ENCODE results near the gene IFT81. TPM values are rescaled to one million over a fixed set of nuclear protein-coding genes. Genes with fewer than 3 reads are reported as not detected.
A peak's percentile ranks its signal among the peaks of the same experiment; 100 is the strongest.

Gene IFT81
- total RNA-seq, 4 donors from 2014 or later, result 3.6 to 12.6 (median 7.2) TPM

GRCh38 chr12:110176745-110177144 lies 52.6 kb downstream of the IFT81 start:
- Histone ChIP-seq H3K27me3 (no peaks in the 10 kb centered on the region), H3K4me3 (no peak overlapping the region), H3K9me3 (no peaks in the 10 kb centered on the region), H3K27ac (no peak overlapping the region), H3K36me3 (no peaks in the 10 kb centered on the region), H3K4me1 (peaks cover 0 to 24% (median 3%) of the 10 kb centered on the region in 3 donors)
- TF ChIP-seq, protein P1, sequence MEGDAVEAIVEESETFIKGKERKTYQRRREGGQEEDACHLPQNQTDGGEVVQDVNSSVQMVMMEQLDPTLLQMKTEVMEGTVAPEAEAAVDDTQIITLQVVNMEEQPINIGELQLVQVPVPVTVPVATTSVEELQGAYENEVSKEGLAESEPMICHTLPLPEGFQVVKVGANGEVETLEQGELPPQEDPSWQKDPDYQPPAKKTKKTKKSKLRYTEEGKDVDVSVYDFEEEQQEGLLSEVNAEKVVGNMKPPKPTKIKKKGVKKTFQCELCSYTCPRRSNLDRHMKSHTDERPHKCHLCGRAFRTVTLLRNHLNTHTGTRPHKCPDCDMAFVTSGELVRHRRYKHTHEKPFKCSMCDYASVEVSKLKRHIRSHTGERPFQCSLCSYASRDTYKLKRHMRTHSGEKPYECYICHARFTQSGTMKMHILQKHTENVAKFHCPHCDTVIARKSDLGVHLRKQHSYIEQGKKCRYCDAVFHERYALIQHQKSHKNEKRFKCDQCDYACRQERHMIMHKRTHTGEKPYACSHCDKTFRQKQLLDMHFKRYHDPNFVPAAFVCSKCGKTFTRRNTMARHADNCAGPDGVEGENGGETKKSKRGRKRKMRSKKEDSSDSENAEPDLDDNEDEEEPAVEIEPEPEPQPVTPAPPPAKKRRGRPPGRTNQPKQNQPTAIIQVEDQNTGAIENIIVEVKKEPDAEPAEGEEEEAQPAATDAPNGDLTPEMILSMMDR (IDR thresholded peaks at IDR 0.05), result no peak
- no peak for TF ChIP-seq POLR2A (IDR thresholded peaks at IDR 0.05)
- 83 to 94% methylated on average over 1 of the region's 1 CpG for WGBS, 2 donors
- DNase-seq, result no peak
- intact Hi-C loops (cut with DNase I), result no loop called here

DNA sequence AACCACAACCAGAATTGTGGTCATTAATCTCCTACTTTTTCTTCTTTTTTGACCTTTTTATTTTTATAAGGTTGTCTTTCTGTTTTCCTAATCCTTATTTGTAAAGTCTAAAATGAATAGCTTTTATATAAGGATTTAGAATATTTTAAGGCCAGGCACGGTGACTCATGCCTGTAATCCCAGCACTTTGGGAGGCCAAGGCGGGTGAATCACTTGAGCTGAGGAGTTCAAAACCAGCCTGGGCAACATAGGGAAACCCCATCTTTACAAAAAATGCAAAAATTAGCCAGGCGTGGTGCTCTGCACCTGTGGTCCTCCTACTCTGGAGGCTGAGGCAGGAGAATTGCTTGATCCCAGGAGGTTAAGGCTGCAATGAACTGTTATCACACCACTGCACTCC lies 55.1 kb downstream of the IFT81 start:
- DNase-seq, result no peak
- TF ChIP-seq, protein P1 (IDR thresholded peaks at IDR 0.05), result no peak
- 29 to 50% methylated on average over 3 of the region's 3 CpGs for WGBS, 2 donors

GRCh38 chr12:110180591-110181005 lies 56.4 kb downstream of the IFT81 start:
- intact Hi-C loops (cut with DNase I), result no loop called here
- peaks cover 0 to 4% (median 0%) of the 10 kb centered on the region in 3 donors for H3K9me3 ChIP-seq
- no peak for DNase-seq
- H3K36me3 ChIP-seq, result peaks cover 0 to 7% (median 0%) of the 10 kb centered on the region in 3 donors
- no peak overlapping the region for H3K4me3 ChIP-seq
- 40 to 45% methylated on average over 1 of the region's 1 CpG for WGBS, 2 donors
- H3K27me3 ChIP-seq, result no peaks in the 10 kb centered on the region
- peak overlapping the region in 3 of 4 donors; percentile 35 to 57 (median 54) for H3K27ac ChIP-seq
- TF ChIP-seq, protein P1 (IDR thresholded peaks at IDR 0.05), result no peak
- TF ChIP-seq POLR2A (IDR thresholded peaks at IDR 0.05), result no peak
- H3K4me1 ChIP-seq, result peaks cover 0 to 24% (median 3%) of the 10 kb centered on the region in 3 donors

More for the DNA sequence above, 55.1 kb downstream of the IFT81 start:
- intact Hi-C loops (cut with DNase I), result no loop called here
- no peaks in the 10 kb centered on the region for H3K27me3 ChIP-seq
- no peaks in the 10 kb centered on the region for H3K9me3 ChIP-seq
- H3K27ac ChIP-seq, result peak overlapping the region in 1 of 4 donors; percentile 57
- peaks cover 0 to 24% (median 3%) of the 10 kb centered on the region in 3 donors for H3K4me1 ChIP-seq
- no peaks in the 10 kb centered on the region for H3K36me3 ChIP-seq
- H3K4me3 ChIP-seq, result no peak overlapping the region

GRCh38 chr12:110182281-110182680 lies 58.1 kb downstream of the IFT81 start:
- WGBS, 2 donors, result 95 to 100% methylated on average over 1 of the region's 1 CpG
- peaks cover 0 to 24% (median 3%) of the 10 kb centered on the region in 3 donors for H3K4me1 ChIP-seq
- peaks cover 0 to 12% (median 7%) of the 10 kb centered on the region in 3 donors for H3K9me3 ChIP-seq
- DNase-seq, result no peak
- no peak overlapping the region for H3K4me3 ChIP-seq
- H3K27ac ChIP-seq, result no peak overlapping the region
- intact Hi-C loops (cut with DNase I), result no loop called here
- H3K36me3 ChIP-seq, result peaks cover 0 to 12% (median 5%) of the 10 kb centered on the region in 3 donors
- TF ChIP-seq, protein P1 (IDR thresholded peaks at IDR 0.05), result no peak
- TF ChIP-seq POLR2A (IDR thresholded peaks at IDR 0.05), result no peak
- H3K27me3 ChIP-seq, result no peaks in the 10 kb centered on the region

GRCh38 chr12:110183386-110183785 lies 59.2 kb downstream of the IFT81 start:
- peaks cover 0 to 24% (median 3%) of the 10 kb centered on the region in 3 donors for H3K4me1 ChIP-seq
- no peak for DNase-seq
- peaks cover 0 to 12% (median 5%) of the 10 kb centered on the region in 3 donors for H3K36me3 ChIP-seq
- no peaks in the 10 kb centered on the region for H3K27me3 ChIP-seq
- H3K4me3 ChIP-seq, result no peak overlapping the region
- TF ChIP-seq, protein P1 (IDR thresholded peaks at IDR 0.05), result no peak
- TF ChIP-seq POLR2A (IDR thresholded peaks at IDR 0.05), result no peak
- intact Hi-C loops (cut with DNase I), result no loop called here
- H3K27ac ChIP-seq, result no peak overlapping the region
- WGBS, 2 donors, result 85 to 89% methylated on average over 3 of the region's 3 CpGs
- peaks cover 0 to 12% (median 7%) of the 10 kb centered on the region in 3 donors for H3K9me3 ChIP-seq
